DND-41 (cell line): ENCODE data around the gene ESRP2.

Experiments
- CTCF ChIP-seq: IDR thresholded peaks from 2 replicates; pipeline ENCODE4 v1.5.1; 2012; ENCODE audit warnings: borderline replicate concordance, low read length, moderate library complexity, mild to moderate bottlenecking; ENCODE audit not compliant: poor library complexity, severe bottlenecking; ENCODE audit errors: extremely low read depth
- EZH2 ChIP-seq: IDR thresholded peaks from 3 replicates; pipeline ENCODE4 v1.6.1; 2012; ENCODE audit warnings: borderline replicate concordance, low read depth, mild to moderate bottlenecking, moderate library complexity, low read length, inconsistent platforms; ENCODE audit not compliant: severe bottlenecking

- no peak for TF ChIP-seq CTCF
- TF ChIP-seq EZH2, result no peak
These were observed 35.7 kb downstream of the ESRP2 start for GRCh38 chr16:68200088-68200783.
